NCI-H1048 (cell line): ENCODE data around the gene NSMCE4A.
"Not testable (repeated sequence)": the region's sequence is repeated elsewhere in the genome, so short reads cannot be mapped to it uniquely, and the experiment has no call there.

Source experiments
- DNase-seq: peaks from one replicate; lab custom pipeline; 2025; lab: John Stamatoyannopoulos, UW

Gene NSMCE4A

DNA sequence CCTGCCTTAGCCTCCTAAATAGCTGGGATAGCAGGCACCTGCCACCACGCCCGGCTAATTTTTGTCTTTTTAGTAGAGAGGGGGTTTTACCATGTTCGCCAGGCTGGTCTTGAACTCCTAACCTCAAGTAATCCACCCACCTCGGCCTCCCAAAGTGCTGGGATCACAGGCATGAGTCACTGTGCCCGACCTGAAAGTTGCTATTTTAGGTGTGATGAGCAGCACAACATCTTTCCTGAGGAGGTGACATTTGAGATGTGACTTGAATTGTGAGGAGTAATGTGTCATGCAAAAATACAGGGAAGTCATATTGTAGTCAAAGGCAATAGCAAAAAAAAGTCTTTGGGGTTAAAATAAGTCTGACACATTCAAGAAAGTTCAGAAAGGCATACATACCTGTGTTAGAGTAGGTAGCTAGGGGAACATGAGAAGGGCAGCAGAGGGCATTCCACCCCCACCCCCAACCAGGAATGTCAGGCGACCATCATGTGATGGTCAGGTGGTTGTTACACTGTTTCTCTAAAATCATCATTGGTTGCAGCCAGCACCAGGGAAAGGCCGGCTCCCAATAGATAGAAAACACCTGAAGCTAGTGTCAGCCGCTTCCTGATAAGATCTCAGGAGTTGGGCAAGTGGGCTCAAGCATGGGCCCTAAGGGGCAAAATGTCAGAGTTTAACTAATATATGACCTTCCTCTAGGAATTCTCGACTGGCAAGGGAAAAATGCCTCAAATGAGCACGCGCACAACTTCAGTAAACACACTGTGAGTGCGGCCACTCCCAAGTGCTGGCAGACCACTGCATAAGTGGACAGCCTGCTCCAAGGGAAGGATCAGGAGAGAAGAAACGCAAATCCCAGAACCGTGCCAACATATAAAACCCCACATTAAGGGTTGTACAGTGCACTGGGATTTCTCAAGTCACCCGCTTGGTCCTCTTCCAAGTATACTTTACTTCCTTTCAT is 13.6 kb upstream of the NSMCE4A start, which contains the start of gene TACC2:
TACC2 (plus strand) TSS at position 803 of the 964 bp plus-strand sequence. CDS start 32,819 bp downstream, outside the sequence.
- no peak for DNase-seq

DNA sequence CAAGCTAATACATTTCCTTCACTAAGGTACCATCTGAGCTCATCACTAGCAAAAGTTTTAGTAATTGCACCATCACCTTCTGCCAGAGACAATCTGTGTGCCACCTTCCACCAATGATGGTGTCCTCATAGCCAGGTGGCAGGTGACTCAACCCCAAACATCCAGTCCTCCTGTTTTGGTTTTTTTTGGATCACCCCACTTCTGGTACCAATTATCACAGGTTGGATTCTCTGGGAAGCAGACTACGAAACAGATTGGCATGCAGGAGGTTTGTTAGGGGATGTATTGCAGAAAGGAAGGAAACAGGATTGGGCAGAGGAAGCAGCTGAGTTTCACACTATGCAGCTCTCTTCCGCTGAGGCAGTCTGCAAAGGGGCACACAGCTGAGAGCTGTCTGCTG is 9.4 kb upstream of the NSMCE4A start:
- no peak for DNase-seq

DNA sequence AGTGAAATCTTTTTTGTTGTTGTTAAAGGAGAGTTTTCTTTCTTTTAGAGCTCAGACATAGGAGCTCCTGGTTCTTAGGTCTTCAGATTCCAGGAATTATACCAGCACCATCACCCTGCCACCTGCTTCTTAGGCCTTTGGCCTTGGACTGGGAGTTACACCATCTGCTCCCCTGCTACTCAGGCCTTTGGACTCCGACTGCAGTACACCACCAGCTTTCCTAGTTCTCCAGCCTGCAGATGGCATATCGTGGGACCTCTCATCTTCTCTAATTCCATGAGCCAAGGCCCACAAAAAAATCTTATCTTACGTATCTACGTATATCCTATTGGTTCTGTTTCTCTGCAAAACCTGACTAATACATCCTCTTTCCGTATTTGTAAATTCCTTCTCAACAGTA is 8.8 kb upstream of the NSMCE4A start:
- no peak for DNase-seq

DNA sequence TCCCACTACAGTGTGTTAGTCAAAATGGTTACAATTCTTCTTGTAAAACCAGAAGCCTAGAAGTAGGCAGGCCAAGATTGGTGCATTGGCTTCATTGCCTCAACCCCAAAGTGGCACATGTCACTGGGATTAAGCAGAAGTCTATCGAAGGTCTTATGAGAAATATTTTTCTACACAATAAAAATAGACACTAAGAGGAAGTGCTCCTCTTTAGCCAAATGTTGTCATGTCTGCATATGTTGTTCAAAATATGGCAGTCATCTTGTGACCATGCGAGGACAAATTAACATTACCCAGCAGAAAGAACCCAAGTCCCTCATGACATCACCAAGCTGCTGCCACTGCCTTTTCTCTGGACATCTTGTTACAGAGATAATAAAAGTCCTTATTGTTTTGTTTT is 6.3 kb upstream of the NSMCE4A start:
- DNase-seq = no peak

DNA sequence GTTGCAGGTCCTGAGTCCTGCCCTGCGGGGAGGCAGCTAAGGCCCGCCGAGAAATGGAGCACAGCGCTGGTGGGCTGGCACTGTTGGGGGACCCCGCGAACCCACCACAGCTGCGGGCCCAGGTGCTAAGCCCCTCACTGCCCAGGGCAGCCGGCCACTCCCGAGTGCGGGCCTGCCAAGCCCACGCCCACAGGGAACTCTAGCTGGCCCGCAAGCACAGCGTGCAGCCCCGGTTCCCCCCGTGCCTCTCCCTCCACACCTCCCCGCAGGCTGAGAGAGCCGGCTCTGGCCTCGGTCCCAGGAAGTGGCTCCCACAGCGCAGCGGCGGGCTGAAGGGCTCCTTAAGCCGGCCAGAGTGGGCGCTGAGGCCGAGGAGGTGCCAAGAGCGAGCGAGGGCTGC is 3.5 kb upstream of the NSMCE4A start:
- no peak for DNase-seq

DNA sequence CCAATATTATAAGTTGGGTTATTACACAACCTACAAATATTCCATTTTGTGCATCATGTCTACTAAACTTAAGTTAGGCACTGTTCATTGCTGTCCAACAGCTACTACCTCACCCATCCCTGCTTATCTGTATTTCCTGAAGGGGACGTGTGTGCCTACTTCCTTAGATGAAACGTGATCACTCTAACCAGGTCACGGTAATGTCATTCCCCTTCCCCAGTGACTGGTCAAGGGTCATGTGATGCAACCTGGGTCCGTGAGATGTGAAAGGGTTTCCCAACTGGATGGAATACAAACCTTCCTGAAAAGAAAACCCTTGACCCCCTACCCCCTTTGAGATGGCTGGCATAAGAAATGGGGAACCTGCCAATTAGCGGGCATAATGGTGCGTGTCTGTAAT is 1.6 kb upstream of the NSMCE4A start:
- DNase-seq = no peak

DNA sequence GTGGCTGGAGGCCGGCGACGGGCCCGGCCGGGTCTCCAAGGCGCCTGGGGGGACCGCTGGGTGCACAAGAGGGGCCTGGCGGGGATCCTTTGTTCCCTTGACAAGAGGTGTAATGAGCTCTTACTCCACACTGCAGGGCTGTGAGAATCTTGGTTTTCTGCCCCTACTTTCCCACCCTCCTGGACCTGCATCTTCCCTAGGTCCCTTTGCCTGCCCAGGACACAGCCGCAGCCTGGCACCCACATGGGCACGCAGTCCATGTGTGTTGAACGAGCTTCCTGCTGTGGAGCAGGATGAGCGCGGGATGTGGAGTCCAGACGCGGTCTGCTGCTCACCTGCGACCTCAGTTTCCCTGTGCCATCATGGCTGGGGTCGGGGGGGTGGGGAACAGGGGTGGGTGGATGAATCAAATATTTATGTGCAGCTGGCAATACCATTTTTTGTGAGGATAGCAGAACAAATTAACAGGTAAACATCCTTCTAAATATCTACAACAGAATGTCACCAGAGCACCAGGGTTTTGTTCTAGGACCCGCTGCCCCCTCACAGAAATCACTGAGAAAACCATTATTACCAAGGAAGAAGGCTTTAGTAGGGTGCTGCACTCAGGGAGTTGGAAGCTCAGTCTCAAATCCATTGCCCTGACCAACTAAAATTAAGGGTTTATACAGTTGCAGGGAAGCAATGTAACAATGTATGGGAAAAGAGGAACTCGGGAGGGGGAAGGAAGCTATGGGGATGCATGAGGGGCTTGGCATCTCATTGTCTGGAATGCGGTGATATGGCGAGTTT is 474 bp upstream of the NSMCE4A start:
- DNase-seq = no peak

DNA sequence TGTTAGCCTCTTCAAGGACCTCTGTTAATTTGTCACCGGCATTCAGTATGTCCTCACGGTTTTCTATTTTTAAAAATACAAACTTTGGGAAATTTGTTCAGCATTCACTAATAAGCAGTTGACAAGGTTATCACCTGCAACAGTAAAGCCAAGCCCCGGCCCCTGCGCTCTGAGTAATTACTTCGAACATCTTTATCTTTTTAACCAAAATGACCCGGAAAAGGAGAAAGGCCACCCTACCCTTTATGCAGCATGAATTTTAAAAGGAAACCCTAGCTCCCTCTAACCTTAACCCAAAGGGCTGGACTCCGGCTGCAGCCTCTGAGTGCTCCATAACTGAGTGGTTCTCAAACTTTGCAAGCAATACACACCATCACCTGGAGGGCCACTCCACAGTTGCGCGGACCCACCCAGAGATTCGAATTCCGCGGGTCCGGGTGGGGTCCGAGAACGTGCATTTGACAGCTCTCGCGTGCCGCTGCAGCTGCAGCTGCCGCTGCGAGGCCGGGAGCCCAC is 940 bp downstream of the NSMCE4A start:
- DNase-seq = no peak

DNA sequence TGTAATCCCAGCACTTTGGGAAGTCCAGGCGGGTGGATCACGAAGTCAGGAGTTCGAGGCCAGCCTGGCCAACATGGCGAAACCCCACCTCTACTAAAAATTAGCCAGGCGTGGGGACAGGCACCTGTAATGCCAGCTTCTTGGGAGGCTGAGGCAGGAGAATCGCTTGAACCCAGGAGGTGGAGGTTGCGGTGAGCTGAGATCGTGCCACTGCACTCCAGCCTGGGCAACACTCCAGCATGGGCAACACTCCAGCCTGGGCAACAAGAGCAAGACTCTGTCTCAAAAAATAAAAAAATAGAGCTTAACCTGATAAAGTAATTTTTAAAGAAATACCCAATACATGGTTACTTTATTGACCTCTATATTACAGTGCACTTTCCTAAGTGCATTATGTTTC is 5.9 kb downstream of the NSMCE4A start:
- DNase-seq = not testable (repeated sequence)

DNA sequence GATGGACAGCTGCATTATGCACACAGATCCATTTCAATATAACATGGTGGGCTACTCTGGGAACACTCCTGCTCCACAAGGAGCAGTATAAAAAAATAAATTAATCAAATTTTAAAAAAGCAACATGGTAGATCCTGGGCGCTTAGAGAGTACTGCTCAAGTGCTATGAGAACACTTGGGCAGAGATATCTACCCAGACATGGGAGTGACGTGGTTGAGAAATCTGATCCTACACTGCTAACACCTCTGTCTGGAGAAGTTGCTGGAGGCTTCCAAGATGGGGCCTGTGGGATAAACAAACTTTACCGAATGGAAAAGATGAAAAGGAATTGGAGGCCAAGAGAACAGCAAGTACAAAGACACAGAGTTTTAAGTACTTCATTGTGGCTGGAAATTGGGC is 9.0 kb downstream of the NSMCE4A start:
- DNase-seq = no peak

DNA sequence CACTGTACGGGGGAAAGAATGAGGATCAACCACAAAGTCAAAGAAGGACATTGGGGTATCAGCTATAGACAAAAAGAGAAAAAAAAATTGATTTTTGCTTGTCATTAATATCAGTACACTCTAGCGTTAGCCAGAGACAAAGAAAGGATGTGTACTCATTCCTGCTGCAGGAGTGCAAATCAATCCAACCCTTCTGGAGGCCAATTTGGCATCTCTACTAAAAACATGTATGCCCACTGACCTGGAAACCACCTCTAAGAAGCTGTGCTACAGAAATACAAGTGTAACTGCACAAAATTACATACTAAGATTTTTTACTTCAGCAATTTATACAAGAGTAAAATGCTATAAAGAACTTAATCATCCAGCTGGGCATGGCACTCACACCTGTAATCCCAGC is 13.6 kb downstream of the NSMCE4A start:
- DNase-seq = no peak

DNA sequence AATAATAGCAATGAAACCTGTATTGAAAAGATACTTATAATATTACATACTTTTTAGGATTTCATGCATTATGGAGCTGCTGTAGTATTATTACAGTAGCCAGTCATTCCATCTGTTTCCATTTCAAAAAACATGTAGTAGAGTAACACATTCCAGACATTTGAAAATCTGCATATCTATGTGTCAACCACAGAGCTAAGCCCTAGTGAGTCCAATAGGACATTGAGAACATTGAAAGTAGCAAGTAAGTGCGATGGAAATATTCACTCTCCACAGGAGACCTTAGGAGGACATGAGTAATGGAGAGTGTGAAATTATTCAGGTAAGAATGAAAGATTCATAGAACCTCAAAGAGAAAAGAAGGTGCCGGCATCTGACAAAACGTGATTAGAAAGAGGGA is 15.3 kb downstream of the NSMCE4A start:
- no peak for DNase-seq

DNA sequence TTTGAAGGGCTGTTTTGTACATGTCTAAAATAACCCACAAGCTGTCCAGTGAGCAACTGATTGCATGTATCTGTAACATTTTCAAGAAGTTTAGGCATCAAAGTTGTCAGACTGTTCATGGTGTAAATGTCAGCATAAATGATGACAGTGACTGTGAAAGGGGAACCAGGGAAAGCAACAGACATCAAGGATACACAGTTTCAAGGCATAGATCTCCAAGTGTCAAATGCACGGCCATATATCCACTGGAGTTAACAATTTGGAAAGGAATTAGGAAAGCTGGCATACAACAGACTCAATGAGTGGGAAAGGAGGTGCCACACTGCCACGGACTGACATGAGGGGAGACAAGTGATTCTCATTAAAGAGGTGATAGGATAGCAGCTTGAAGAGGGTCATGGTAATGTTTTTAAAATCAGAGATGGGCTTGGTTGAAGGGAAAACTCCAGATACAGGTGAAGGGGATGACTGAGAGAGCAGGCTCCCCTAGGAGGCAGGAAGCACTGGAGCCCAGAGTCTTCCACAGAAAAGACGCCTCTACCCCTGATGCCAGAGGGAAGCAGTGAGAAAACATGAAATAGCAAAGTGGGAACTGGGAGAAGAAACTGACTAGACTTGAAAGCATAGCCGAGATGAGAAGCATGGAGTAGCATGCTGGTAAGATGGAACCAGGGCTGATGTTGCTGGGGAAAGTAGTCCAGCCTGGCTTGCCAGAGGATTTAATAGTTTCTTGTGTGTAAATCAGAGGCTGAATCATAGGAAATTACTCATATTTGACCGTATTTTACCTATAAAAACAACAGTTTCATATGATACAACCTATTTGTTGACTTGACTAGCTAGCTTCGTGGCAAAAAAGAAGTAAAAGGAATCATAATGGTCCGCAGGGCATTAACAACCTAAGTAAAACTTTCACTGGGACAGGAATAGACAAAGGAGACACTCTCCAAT is 18.6 kb downstream of the NSMCE4A start:
- no peak for DNase-seq

DNA sequence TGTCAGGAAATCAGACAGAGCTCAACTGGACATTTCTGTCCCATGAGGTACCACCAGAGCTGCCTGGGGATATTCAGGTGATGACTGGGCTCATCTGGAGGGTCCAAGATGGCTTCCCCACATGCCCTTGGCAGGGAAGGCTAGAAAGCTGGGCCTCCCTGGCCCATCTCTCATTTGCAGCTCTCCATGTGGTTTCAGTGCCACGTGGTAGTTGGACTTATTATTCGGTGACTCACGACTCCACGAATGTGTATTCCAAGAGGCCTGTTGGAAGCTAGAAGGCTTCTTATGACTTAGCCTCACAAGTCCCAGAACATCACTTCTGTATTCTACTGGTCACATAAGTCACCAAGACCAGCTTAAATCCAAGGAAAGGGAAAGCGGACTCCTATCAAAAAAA is 22.8 kb downstream of the NSMCE4A start:
- no peak for DNase-seq

DNA sequence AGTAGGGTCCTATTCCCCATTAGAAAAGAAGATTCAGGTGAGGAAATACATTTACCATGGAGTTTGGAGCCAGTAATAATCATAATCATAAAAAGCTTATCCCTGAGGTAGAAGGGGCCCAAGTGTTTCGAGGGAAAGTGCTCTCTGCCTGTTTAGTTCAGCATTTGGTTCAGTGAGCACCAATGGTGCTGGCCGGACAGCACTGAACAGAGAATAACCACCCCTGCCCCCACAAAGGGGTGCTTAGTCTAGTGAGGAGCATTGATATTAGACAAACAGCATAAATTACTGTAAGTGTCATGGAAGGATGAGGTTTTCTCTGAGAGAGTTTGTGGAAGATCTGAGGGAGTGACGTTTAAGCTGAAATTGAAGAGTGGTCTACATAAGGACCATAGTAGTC is 25.6 kb downstream of the NSMCE4A start:
- no peak for DNase-seq

DNA sequence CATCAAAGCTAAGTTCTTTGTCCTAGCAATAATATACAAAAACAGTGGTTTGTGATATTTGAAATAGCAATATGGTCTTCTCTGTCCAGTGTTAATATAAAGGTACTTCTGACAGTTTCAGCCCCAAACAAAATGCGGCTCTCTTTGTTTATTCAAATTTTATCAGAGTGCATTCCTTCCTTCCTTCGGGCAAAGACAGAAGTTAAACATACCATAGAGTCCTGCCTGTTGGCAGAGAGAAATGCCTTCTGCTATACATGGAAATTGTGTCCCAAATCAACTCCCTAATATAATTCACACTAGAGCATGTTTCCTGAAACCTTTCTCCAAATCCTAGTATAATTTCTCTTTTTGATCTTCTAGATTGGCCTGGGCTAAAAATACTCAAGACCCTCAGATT is 26.0 kb downstream of the NSMCE4A start:
- no peak for DNase-seq

DNA sequence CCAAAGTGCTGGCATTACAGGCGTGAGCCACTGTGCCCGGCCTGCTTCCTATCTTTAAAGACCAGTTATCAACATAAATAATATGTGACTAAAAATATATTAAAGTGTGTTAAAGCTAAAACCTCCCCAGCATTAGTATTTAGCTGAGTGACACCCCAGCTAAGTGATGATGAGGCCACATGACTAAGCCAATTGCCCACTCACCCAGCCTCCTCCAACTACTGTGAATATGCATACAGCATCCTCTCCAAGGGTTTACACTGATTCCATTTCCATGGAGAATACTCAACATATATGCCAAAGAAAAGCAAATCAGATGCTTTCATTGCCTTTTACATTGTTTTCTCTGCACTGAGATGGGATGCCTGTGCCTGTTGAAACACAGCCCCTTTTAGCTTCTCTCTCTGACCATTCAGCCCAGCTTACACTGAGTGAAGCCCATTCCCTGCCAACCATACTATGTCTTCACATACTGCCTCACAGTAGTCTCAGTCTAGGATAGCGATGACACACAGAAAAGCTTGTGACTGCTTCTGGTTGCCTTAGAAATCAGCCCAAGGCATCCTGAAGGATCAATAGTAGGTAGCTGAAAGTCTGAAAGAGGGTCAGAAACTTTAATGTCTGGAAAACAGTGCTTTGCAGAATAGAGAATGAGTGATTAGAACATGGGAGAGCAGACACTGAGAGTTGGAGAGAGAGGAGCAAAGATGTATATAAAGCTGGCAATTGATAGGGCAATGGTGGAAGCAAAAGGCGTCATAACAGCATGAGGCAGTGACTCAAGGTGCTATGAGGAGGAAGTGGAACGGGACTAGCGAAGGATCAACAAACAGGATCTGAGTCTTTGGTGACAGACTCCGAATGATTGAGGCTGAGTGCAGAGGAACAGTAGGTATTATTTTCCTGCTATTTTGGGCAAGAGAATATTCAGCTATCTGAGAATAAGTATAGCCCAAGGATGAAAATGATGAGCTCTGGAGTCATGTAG is 27.4 kb downstream of the NSMCE4A start:
- no peak for DNase-seq

DNA sequence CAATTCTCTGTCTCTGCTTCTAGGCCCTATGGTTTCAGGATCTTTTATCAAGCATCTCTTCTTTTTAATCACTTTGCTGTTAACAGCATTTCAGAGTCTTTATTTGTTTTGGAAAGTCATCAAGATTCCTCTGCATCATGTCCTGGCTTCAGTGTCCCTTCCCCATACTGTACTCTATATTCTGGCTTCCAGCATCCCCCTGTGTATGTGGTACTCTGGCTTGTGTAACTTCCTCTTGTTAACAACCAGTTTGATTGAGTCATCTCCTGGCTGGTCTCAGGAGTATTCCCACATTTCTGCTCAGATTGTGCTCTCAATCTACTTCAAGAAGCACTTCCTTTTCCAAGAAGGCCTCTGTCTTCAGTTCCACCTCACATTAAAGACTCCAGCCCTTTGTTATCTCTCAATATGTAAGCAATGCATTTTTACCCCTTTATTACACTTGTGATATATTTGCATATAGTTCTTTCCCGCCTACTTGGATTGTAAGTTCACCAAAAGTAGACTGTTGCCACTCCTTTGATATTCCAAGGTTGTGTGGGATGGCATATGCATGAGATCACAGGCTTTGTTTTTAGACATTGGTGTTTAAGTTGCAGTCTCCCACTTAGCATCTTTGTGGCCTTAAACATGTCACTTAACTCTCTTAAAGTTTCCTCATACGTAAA is 32.1 kb downstream of the NSMCE4A start:
- no peak for DNase-seq

DNA sequence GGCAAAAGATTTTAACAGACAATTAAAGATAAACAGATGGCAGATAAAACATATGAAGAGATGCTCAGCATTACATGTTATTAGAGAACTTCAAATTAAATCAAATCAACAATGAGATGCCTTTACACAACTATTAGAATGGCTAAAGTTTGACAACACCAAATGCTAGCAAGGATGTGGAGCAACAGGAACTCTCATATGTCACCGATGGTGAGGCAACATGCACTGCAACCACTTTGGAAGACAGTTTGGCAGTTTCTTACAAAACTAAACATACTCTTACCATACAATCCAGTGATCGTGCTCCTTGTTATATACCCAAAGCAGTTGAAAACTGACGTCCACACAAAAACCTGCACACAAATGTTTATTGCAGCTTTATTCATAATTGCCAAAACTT is 33.5 kb downstream of the NSMCE4A start:
- no peak for DNase-seq

DNA sequence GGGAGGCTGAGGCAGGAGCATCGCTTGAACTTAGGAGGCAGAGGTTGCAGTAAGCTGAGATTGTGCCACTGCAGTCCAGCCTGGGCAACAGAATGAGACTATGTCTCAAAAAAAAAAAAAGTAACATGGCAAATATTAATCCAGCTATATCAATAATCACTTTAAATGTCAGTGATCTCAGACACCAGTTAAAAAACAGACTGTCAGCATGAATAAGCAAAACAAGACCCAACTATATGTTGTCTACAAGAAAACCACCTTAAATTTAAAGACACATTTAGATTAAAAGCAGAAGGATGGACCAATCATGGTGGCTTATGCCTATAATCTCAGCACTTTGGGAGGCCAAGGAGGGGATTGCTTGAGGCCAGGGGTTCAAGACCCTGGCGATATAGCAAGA is 38.7 kb downstream of the NSMCE4A start:
- DNase-seq = no peak
